NCI-H146 treated with DMSO at 0.1 percent for 48 hours (cell line): Measurements from ENCODE around the gene C2orf42.
A peak's percentile ranks its signal among the peaks of the same experiment; 100 is the strongest.
"Not testable (repeated sequence)": the region's sequence is repeated elsewhere in the genome, so short reads cannot be mapped to it uniquely, and the experiment has no call there.

Experiments
- DNase-seq: peaks from one replicate; lab custom pipeline; 2025; ENCODE audit not compliant: unreplicated experiment; lab: John Stamatoyannopoulos, UW

Gene C2orf42

GRCh38 chr2:70173520-70173919, 17.3 kb downstream of the C2orf42 start:
- no peak for DNase-seq

DNA sequence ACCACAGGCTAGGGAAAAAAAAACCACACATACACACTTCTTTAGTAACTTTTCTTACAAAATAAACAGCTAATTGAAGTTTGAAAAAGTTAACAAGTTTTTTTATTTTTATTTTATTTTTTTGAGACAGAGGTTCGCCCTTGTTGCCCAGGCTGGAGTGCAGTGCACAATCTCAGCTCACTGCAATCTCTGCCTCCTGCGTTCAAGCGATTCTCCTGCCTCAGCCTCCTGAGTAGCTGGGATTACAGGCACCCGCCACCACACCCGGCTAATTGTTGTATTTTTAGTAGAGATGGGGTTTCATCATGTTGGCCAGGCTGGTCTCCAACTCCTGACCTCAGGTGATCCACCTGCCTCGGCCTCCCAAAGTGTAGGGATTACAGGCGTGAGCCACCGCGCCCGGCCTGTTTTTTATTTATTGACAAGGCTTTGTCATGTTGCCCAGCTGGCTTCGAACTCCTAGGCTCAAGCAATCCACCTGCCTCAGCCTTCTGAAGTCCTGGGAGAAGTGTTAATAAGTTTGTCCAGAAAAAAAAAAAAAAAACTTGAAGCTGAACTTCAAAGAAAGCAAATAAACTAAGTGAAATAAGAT, 21.1 kb downstream of the C2orf42 start:
- DNase-seq: not testable (repeated sequence)

DNA sequence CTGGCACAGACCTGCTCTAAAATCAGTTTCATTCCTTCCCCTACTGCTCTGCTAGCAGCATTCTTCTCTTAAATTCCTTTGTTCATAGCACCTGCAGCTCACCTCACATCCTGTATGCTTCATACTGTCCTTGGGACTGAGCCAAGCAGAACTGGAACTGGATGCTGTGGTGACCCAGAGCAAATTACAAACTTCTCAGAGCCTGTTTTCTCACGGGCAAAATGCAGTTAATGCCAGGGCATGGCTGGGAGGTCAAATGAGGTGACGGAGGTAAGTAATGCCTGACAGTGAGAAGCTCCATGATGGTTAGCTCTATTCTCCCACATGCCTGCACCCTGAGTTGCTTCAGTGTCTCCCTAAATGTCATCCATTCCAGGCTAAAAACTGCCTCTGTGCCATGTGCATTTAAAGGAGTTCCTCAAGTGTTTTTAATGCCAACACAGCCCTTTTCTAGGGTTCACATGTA, 29.7 kb downstream of the C2orf42 start:
- no peak for DNase-seq

GRCh38 chr2:70160545-70160944, 30.3 kb downstream of the C2orf42 start:
- no peak for DNase-seq

GRCh38 chr2:70149130-70149686, 41.6 kb downstream of the C2orf42 start:
- DNase-seq: not testable (repeated sequence)

GRCh38 chr2:70148211-70148760, 42.5 kb downstream of the C2orf42 start:
- not testable (repeated sequence) for DNase-seq

DNA sequence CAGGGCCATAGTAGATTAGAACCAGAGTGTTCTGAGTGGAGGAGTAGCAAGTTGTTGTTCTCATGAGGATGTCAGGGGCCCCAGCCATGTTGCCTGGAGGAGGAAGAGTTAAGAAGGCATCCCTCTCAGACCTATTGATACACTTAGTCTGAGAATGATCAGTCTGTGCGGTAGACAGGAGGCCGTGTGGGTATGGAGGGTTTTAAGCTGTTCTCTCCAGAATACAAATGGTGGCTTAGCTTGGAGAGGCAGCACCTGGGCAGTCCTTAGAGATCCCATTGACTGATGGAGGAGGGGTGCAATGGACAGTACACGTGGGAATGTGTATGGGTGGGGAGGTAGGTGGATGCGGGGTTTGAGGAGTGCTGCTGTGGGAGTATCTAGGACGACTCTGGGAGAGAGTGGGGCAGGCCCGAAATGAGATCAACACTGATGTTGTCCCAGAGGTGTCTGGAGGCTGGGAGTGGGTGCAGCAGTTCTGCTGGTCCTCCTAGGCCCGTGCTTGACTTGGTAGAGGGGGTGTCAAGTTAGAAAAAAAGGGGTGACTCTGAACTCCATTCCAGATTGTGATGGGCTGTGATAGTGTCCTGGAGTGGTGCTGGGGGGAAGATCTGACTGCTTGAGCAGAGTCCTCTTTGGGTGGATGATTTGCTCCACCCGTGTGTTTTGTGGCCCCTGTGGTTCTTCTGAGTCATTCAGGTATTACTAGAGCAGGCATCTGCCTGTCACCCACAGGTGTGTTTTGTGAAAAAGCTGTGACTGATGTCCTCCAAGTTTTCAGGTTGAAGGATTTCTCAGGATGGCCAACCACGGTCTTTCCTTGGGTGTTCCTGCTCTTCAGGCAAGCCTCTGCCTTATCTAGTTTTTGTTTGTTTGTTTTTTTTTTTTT, 44.7 kb downstream of the C2orf42 start:
- DNase-seq: no peak

- DNase-seq: no peak
These were observed 45.7 kb downstream of the C2orf42 start for GRCh38 chr2:70145144-70145490.

- no peak for DNase-seq
These were observed 46.2 kb downstream of the C2orf42 start for GRCh38 chr2:70144443-70145143.

DNA sequence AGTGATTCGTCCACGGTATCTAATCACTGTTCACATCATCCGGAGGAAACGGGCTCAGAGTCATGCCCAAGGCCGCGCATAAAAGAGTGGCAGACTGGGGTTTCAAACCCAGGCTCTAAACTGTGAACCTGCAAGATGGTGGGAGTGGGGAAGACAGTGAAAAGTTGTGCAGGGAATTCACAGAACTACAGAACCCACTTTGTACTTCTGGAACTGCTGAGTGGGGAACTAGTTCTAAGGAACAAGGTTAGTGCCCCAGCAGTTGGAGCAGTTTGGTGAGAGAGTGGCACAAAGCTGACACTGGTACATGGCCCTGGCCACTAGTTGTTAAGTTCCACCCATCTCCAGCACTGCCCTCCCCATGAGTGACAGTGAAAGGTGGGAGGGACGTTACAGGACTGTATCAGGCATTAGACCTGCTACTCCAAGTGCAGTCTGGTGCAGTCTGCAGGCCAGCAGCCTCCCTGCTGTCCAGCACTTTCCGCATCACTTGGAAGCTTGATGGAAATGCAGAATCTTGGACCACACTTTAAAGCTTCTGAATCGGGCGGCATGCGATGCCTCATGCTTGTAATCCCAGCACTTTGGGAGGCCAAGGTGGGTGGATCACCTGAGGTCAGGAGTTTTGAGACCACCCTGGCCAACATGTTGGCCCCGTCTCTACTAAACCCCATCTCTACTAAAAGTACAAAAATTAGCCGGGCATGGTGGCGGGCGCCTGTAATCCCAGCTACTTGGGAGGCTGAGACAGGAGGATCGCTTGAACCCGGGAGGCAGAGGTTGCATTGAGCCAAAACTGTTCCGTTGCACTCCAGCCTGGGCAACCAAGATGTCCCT, 47.3 kb downstream of the C2orf42 start:
- peak; percentile 61 for DNase-seq

DNA sequence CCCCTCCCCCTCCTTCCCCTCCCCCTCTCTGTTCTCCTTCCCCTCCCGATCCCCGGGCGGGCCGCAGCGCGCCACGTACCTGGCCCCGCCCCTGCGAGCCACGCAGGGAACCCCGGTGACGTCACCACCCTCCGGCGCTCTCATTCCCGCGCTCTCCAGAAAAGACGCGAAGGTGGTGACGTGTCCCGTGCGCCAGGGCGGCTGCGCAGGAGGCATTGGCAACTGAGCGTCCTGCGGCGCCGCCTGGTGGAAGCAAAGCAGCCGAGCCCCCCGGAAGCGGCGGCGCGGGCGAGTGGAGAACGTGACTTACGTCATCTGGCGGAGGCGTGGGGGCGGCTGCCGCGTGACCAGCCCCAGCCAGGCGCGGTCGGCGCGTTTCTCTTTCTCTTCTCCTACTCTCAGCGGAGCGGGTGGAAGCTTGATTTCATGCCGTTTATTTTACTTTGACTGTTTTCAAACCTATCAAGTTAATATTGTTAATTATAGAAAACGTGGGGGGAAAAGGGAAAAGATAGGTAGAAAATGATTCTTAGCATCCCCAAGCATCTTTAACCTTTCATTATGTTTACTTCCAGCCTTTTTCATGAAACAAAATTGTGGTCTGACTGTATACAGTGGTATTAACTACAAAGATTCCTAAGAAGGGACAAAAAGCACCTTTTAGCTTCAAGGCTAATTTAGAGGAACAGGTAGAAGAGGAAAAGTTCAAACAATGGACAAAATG, 48.1 kb downstream of the C2orf42 start:
- peak; percentile 97 for DNase-seq

DNA sequence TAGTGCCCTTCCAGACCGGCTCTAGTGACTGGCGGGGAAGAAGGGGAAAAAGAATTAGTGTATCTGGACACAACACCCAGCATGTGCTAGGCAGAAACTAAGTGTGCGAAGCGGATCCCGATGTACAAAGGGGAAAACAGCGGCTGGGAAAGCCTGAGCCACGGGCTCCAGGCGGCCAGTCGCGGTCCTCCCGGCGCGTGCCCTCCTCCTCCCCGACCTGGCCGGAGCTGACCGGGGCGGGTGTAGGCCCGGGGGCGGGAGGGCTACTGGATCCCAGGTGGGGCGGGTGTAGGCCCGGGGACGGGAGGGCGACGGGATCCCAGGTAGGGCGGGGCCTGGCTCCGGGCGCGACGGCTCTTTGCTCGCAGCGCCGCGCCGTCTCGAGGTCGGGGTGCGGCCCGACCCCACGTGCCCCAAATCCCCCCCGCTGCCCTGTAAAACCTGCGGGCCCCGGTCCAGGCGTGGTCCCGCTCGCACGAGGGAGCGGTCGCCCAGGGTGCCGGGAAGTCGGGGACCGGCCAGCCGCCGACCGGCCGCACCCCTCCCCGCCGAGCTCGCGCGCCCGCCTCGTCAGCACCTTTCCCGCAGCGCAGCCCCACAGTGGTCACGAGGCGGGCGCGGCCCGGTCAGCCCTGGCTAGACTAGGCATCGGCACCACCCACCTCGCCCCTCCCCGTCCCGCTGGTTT, 48.8 kb downstream of the C2orf42 start:
- peak; percentile 38 for DNase-seq

DNA sequence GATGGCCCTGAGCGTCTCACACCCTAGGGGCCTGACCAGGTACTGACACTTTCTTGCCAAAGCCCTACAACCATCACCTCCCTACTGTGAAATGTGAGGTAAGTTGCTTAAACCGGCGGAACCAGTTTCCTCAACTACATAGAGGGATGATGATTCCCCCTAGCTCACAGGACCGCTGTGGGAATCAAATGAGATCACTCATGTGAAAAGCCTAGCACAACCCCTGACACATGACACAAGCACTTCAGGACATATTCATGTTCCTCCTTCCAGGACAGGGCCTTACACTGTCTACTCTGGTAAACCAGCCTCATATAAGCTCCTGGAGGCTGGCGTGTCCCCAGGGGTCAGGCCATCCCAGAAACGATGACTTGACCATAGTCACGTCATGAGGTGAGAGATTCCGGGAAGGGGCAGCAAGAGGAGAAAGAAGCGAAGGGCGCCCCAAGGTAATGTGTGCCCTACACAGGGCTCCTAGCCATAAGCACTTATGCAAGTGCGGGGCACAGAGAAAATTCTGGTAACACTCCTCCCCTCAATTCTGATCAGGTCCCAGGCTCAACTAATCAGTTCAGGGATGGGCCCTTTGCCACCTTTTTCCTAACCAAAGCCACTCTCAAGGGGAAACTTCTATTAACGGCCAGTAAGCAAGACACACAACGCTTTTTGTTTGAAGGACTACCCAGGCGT, 49.5 kb downstream of the C2orf42 start:
- DNase-seq: peak; percentile 42

DNA sequence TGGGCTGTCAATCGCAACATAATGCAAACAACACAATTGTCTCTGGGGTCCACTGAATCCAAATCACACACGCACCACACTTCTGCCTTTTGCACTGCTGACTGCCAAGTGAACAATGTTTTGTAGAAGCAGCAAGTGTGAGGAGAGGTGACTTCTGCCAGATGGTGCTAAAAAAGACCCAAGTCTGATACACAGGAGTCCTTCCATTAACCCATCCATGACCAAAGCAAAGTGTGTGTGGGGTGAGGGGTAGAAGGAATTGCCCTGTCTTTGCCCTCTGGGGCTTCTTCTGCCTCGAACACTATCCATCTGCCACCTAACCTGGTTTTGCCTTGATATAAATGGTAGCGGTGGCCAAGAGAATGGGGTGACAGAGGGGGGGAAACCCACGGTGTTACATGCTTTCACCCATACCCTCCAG, 50.0 kb downstream of the C2orf42 start:
- no peak for DNase-seq

DNA sequence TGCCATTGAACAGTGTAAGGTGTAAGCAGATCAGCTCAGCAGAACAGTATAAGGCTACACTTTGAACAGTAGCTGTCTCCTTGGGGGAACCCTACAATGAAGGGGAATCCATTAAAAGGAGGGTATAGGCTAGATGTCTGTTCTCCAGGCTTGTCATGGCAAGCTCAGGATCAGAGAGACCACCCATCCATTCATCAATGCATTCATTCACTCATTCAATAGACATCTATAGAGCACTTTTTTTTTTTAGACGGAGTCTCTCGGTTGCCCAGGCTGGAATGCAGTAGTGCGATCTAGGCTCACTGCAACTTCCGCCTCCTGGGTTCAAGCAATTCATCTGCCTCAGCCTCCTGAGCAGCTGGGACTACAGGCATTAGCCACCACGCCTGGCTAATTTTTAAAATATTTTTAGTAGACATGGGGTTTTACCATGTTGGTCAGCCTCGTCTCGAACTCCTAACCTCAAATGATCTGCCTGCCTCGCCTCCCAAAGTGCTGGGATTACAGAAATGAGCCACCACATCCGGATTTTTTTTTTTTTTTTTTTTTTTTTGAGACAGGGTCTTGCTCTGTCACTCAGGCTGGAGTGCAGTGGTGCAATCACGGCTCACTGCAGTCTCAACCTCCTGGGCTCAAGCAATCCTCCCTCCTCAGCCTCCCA, 56.4 kb downstream of the C2orf42 start:
- not testable (repeated sequence) for DNase-seq

DNA sequence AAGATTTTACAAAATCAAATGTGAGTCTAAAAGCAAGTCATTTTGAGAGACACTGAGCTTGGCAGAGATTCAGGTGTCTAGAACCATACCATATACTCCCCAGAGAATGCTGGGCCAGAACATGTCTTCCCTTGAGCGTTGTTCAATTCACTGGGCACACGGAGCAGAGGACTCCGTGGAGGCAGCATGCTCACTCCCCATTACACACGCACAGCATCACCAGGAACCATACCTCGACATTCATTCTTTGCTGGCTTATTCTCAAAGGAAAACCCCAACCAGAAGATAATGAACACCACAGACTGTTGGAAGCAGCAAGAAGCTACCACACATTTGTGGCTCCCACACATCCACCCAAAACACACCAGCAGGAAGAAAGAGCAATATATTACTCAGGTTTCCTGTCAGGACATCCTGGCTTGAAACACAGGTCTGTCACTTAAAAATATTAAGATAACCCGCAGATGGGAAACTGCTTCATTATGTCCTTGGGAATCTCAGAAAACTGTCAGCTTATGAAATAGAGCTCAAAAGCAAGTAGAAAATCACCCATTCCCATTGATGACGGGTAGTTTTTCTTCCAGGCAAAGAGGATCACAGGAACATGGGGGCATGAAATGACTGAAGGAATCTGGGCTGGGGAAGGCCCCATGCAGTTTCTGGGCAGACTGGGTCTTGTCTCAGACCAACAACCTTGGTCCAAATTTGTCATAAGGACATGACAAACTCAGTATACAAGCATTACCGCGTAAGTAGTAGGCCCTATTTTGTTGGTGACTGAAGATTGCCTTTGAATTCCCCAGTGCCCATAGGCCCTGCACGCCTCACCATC, 57.1 kb downstream of the C2orf42 start:
- DNase-seq: no peak

DNA sequence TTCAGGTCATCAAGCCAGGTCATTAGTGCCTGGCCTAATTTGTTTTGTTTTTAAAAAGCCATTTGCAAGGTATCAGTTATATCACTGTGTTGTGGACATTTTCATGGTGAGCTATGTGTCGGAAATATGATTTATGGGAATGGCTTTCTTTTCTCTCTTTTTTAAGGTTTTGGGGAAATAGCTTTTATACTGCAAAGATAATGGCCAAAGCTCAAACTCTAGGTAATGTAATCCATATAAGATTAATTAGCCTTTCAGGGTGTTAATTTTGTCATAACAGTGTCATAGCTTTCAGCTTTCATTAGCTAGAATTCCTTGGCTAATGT, 57.7 kb downstream of the C2orf42 start:
- DNase-seq: no peak
